Measurements from ENCODE around the gene COL9A2. TPM values are rescaled to one million over a fixed set of nuclear protein-coding genes. Genes with fewer than 3 reads are reported as not detected.

COL9A2 gene
- total and polyA plus RNA-seq, 12 donors: 0.20 to 1.8 (median 0.37) TPM

DNA sequence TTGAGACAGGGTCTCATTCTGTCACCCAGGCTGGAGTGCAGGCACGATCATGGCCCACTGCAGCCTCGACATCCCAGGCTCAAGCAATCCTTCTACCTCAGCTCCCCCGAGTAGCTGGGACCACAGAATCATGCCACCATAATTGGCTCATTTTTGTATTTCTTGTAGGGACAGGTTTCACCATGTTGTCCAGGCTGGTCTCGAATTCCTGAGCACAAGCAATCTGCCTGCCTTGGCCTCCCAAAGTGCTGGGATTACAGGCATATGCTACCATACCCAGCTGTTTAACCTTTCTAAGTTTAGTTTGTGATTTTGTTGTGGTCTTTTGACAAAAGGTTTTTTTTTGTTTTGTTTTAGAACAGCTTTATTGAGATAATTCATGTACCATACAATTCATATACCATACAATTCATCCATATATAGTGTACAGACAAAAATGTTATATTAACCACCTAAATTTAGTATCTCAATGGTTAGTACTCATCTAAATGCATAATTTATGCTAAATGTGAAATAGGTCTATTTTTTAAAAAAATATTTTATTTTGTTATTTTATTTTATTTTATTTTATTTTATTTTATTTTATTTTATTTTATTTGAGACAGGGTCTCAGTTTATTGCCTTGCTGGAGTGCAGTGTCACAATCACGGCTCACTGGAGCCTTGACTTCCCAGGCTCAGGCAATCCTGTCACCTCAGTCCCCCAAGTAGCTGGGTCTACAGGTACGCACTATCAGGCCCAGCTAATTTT is 50.1 kb downstream of the COL9A2 start:
- Histone ChIP-seq H3K27me3 (no peaks in the 10 kb centered on the region), H3K4me3 (no peak overlapping the region), H3K4me1 (peaks cover 0 to 51% (median 31%) of the 10 kb centered on the region in 9 donors), H3K27ac (peak overlapping the region; percentile 39 to 81 (median 68)), H3K36me3 (peaks cover 0 to 96% (median 53%) of the 10 kb centered on the region in 9 donors), H3K9me3 (no peaks in the 10 kb centered on the region)
- 87 to 96% methylated on average over 6 of the region's 6 CpGs for WGBS, 2 donors
- intact Hi-C loops (cut with DNase I): no loop called here
- ATAC-seq: peak in 1 of 8 donors; percentile 13
- TF ChIP-seq, protein P1, sequence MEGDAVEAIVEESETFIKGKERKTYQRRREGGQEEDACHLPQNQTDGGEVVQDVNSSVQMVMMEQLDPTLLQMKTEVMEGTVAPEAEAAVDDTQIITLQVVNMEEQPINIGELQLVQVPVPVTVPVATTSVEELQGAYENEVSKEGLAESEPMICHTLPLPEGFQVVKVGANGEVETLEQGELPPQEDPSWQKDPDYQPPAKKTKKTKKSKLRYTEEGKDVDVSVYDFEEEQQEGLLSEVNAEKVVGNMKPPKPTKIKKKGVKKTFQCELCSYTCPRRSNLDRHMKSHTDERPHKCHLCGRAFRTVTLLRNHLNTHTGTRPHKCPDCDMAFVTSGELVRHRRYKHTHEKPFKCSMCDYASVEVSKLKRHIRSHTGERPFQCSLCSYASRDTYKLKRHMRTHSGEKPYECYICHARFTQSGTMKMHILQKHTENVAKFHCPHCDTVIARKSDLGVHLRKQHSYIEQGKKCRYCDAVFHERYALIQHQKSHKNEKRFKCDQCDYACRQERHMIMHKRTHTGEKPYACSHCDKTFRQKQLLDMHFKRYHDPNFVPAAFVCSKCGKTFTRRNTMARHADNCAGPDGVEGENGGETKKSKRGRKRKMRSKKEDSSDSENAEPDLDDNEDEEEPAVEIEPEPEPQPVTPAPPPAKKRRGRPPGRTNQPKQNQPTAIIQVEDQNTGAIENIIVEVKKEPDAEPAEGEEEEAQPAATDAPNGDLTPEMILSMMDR (IDR thresholded peaks at IDR 0.05): no peak
- no peak for DNase-seq

DNA sequence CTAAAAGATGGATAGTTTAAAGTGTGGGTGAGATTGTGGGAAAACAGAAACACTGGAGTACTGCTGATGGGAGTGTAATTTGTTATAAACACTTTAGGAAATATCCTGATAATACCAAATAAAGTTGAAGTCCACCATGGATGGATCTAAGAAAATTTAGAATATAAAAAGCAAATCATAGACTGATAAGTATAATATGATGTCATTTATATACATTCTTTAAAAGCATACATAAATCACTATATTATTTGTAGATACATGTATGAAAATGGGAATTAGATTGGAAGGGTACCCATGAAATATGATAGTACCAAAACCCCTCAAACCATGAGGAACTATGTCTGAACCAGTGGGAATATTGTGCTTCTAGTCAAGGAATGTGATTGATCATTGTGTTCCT is 51.2 kb downstream of the COL9A2 start:
- ATAC-seq (no peak), DNase-seq (no peak)
- Histone ChIP-seq H3K27ac (peak overlapping the region in 4 of 10 donors; percentile 37 to 81 (median 72)), H3K27me3 (no peaks in the 10 kb centered on the region), H3K36me3 (peaks cover 0 to 96% (median 55%) of the 10 kb centered on the region in 9 donors), H3K4me3 (no peak overlapping the region), H3K9me3 (no peaks in the 10 kb centered on the region), H3K4me1 (peaks cover 0 to 57% (median 34%) of the 10 kb centered on the region in 9 donors)
- intact Hi-C loops (cut with DNase I): no loop called here
- TF ChIP-seq, protein P1 (IDR thresholded peaks at IDR 0.05): no peak

DNA sequence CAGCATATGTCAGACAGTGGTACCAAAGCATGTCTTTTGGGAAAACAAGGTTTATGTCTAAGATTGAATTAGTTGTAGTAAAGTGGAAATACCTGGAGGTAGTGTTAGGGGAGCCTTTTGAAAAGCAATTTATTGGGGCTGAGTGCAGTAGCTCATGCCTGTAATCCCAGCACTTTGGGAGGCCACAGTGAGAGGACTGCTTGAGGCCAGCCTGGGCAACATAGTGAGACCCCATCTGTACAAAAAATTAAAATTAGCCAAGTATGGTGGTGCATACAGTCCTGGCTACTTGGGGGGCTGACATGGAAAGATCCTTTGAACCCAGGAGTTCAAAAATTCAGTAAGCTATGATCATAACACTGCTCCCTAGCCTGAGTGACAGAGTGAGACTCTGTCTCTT is 51.8 kb downstream of the COL9A2 start:
- H3K27me3 ChIP-seq: no peaks in the 10 kb centered on the region
- peaks cover 0 to 63% (median 34%) of the 10 kb centered on the region in 9 donors for H3K4me1 ChIP-seq
- ATAC-seq: no peak
- no peak overlapping the region for H3K4me3 ChIP-seq
- DNase-seq: no peak
- H3K9me3 ChIP-seq: no peaks in the 10 kb centered on the region
- peaks cover 0 to 96% (median 53%) of the 10 kb centered on the region in 9 donors for H3K36me3 ChIP-seq
- TF ChIP-seq, protein P1 (IDR thresholded peaks at IDR 0.05): no peak
- intact Hi-C loops (cut with DNase I): no loop called here
- H3K27ac ChIP-seq: peak overlapping the region in 2 of 10 donors; percentile 16 to 30

DNA sequence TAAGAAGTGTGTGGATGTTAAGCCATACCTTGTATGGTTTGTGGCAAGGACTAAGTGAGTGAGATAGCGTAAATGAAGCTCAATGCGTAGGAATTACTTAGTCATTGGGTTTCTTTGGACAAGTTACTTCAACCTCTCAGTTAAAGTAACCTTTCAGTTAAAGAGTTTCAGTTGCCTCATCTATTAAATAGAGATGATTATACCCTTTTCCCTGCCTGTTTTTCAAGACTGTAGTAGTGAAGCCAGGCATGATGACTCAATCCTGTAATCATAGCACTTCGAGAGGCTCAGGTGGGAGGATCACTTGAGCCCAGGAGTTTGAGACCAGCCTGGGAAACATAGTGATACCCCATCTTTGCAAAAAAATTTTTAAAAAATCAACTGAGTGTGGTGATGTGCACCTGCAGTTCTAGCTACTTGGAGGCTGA is 52.7 kb downstream of the COL9A2 start:
- H3K27me3 ChIP-seq: no peaks in the 10 kb centered on the region
- H3K36me3 ChIP-seq: peaks cover 0 to 94% (median 44%) of the 10 kb centered on the region in 9 donors
- ATAC-seq (no peak), DNase-seq (no peak)
- no peak overlapping the region for H3K4me3 ChIP-seq
- TF ChIP-seq, protein P1 (IDR thresholded peaks at IDR 0.05): no peak
- WGBS, 2 donors: 91 to 94% methylated on average over 3 of the region's 3 CpGs
- peak overlapping the region in 6 of 10 donors; percentile 0 to 56 (median 42) for H3K27ac ChIP-seq
- peaks cover 0 to 72% (median 38%) of the 10 kb centered on the region in 9 donors for H3K4me1 ChIP-seq
- intact Hi-C loops (cut with DNase I): no loop called here
- no peaks in the 10 kb centered on the region for H3K9me3 ChIP-seq

All from heart right ventricle (tissue), 16 donors.